K562 (cell line): ENCODE results near the gene TLE6. TPM values are rescaled to one million over a fixed set of nuclear protein-coding genes. Genes with fewer than 3 reads are reported as not detected.

ENCODE experiments used
- ATAC-seq: fragments of 200-7000 bp; cut with Tn5 transposase; 3 replicates; pipeline ENCODE4 v1.9.1; 2020; ENCODE audit warnings: moderate library complexity
- BruUV-seq: library from RNA; stranded (reverse); fragments of 400-500 nt; replicated peaks from 2 replicates; lab custom pipeline; 2021; lab: Mats Ljungman, UMichigan
- CTCF ChIA-PET: fragments of 300-600 bp; formaldehyde crosslinking; extraction: SDS; loops from one replicate; lab custom pipeline; 2021; ENCODE audit warnings: low intra/inter-chr PET ratio; lab: Yijun Ruan, JAX
- POLR2A ChIA-PET: fragments of 300-600, 350-650 bp; sonication (Branson Sonifier 250); formaldehyde crosslinking; extraction: SDS; loops from one replicate; lab custom pipeline; 2021; ENCODE audit warnings: antibody characterized with exemption, inconsistent platforms; lab: Yijun Ruan, JAX
- DNase-seq, 4 experiments: peaks; one replicate each; pipeline versions ENCODE4 v3.0.0 to v3.0.0-alpha.2; 2011 to 2018; ENCODE audit warnings: low spot score in 3 of 4, mixed read lengths in 3 of 4; ENCODE audit errors: extremely low read depth in 1 of 4
- FAIRE-seq: peaks from 2 replicates; lab custom pipeline; 2011; peaks lifted over from hg19 to GRCh38; lab: Jason Lieb, UNC
- H2AFZ ChIP-seq: 2 replicates; pipeline ENCODE4 v1.6.0; 2011; ENCODE audit warnings: low read depth, low read length, control low read depth, inconsistent platforms
- H3K27ac ChIP-seq: fragments of 200-600 bp; 3 replicates; pipeline ENCODE4 v1.8.0; 2011; ENCODE audit warnings: low read depth, mild to moderate bottlenecking, control low read depth, inconsistent platforms, low read length, moderate library complexity, mixed read lengths; ENCODE audit errors: extremely low read depth
- H3K27me3 ChIP-seq, 2 experiments: fragments of 300-600 bp in 1 of 2; 2 replicates in 1 of 2; 3 replicates in 1 of 2; pipeline versions ENCODE4 v1.6.0 to v1.8.0; 2011; ENCODE audit warnings: inconsistent platforms in 2 of 2, low read length in 2 of 2, mild to moderate bottlenecking in 1 of 2, mixed read lengths in 1 of 2, moderate library complexity in 1 of 2; ENCODE audit not compliant: control insufficient read depth in 2 of 2, insufficient read depth in 2 of 2
- H3K36me3 ChIP-seq: fragments of 300-600 bp; 3 replicates; pipeline ENCODE4 v1.8.0; 2011; ENCODE audit warnings: mild to moderate bottlenecking, low read length, inconsistent platforms; ENCODE audit not compliant: control insufficient read depth, insufficient read depth
- H3K4me1 ChIP-seq, 2 experiments: fragments of 200-600 bp in 1 of 2; replicated peaks in 1 of 2; 2 replicates in 1 of 2; 3 replicates in 1 of 2; pipeline versions ENCODE4 v1.5.1 to v1.8.0; 2011; ENCODE audit warnings: inconsistent platforms in 2 of 2, low read length in 2 of 2, mild to moderate bottlenecking in 1 of 2, mixed read lengths in 1 of 2, moderate library complexity in 1 of 2; ENCODE audit not compliant: control insufficient read depth in 2 of 2, insufficient read depth in 2 of 2
- H3K4me2 ChIP-seq: 2 replicates; pipeline ENCODE4 v1.6.1; 2011; ENCODE audit warnings: low read length, control low read depth, inconsistent platforms, mixed read lengths; ENCODE audit not compliant: insufficient read depth
- H3K4me3 ChIP-seq: fragments of 200-600 bp; sonication (generic), shearing (Covaris generic); 2 replicates; pipeline ENCODE4 v1.5.1; 2016; ENCODE audit warnings: control low read depth, inconsistent platforms
- H3K79me2 ChIP-seq: fragments of 200-600 bp; 3 replicates; pipeline ENCODE4 v1.8.0; 2011; ENCODE audit warnings: low read length, inconsistent platforms; ENCODE audit not compliant: control insufficient read depth, insufficient read depth
- H3K9ac ChIP-seq, 2 experiments: 2 replicates each; pipeline versions ENCODE4 v1.6.0 to v1.6.1; 2011; ENCODE audit warnings: low read depth in 2 of 2, low read length in 2 of 2, control low read depth in 1 of 2, inconsistent platforms in 1 of 2, mild to moderate bottlenecking in 1 of 2, mixed read lengths in 1 of 2; ENCODE audit not compliant: insufficient read depth in 1 of 2
- H3K9me1 ChIP-seq: one replicate; pipeline ENCODE4 v1.6.0; 2011; ENCODE audit warnings: inconsistent platforms, mild to moderate bottlenecking, low read length, moderate library complexity; ENCODE audit not compliant: control insufficient read depth, insufficient read depth
- H3K9me3 ChIP-seq: replicated peaks from 2 replicates; pipeline ENCODE4 v1.5.1; 2011; ENCODE audit warnings: low read depth, low read length, inconsistent platforms; ENCODE audit not compliant: control insufficient read depth, insufficient read depth
- H4K20me1 ChIP-seq: replicated peaks from 2 replicates; pipeline ENCODE4 v1.6.1; 2011; ENCODE audit warnings: low read length, inconsistent platforms, mixed read lengths; ENCODE audit not compliant: control insufficient read depth, insufficient read depth
- ATF3 ChIP-seq, 2 experiments: fragments of 450-650 bp in 1 of 2; sonication (generic) in 1 of 2; formaldehyde crosslinking in 1 of 2; IDR thresholded peaks in 1 of 2; conservative IDR thresholded peaks in 1 of 2; 2 replicates each; pipeline versions ENCODE4 v1.6.1 to v1.8.1; 2016 to 2023; ENCODE audit warnings: mild to moderate bottlenecking in 2 of 2, moderate library complexity in 2 of 2, inconsistent platforms in 1 of 2, missing genetic modification reagents in 1 of 2
- BRD9 ChIP-seq: fragments of 450-650 bp; IDR thresholded peaks from 2 replicates; pipeline ENCODE4 v1.6.1; 2018; ENCODE audit warnings: low read depth; ENCODE audit not compliant: partially characterized antibody
- CCAR2 ChIP-seq: fragments of 200-400 bp; formaldehyde crosslinking; IDR thresholded peaks from 2 replicates; pipeline ENCODE4 v1.6.1; 2017; ENCODE audit warnings: mild to moderate bottlenecking, low read depth, low read length
- CTBP1 ChIP-seq: fragments of 450-650 bp; IDR thresholded peaks from 2 replicates; pipeline ENCODE4 v1.6.1; 2016; ENCODE audit warnings: borderline replicate concordance
- MAFG ChIP-seq: fragments of 450-650 bp; conservative IDR thresholded peaks from 2 replicates; pipeline ENCODE4 v1.6.1; 2016; ENCODE audit warnings: missing genetic modification characterization, missing compliant biosample characterization
- MEIS2 ChIP-seq: fragments of 450-650 bp; IDR thresholded peaks from 2 replicates; pipeline ENCODE4 v1.6.1; 2014; ENCODE audit warnings: mild to moderate bottlenecking; ENCODE audit not compliant: partially characterized antibody
- NFIC ChIP-seq: fragments of 450-650 bp; IDR thresholded peaks from 2 replicates; pipeline ENCODE4 v1.6.1; 2017; ENCODE audit warnings: mild to moderate bottlenecking, inconsistent platforms
- PBX2 ChIP-seq, 2 experiments: IDR thresholded peaks in 1 of 2; conservative IDR thresholded peaks in 1 of 2; 2 replicates each; pipeline ENCODE4 v1.6.1; 2016; ENCODE audit warnings: low read depth in 2 of 2, mild to moderate bottlenecking in 1 of 2, missing compliant biosample characterization in 1 of 2, missing genetic modification characterization in 1 of 2, moderate library complexity in 1 of 2
- PKNOX1 ChIP-seq: fragments of 450-650 bp; IDR thresholded peaks from 2 replicates; pipeline ENCODE4 v1.6.1; 2016
- WGBS: fragments of 100-300 bp; shearing (Covaris generic); methylation state at CpG from one replicate; pipeline ENCODE4 v1.1.6; 2016; ENCODE audit warnings: low coverage, mixed read lengths; ENCODE audit not compliant: insufficient coverage; ENCODE audit errors: missing lambda C conversion rate; 5-methylcytosine and 5-hydroxymethylcytosine counted together
- in situ Hi-C: fragments of 300-500 bp; cut with MboI; formaldehyde crosslinking; loops from 4 replicates; pipeline ENCODE4 v1.15.0; 2018; ENCODE audit warnings: inconsistent platforms, mixed read lengths
- intact Hi-C: fragments of 100-400 bp; cut with micrococcal nuclease; formaldehyde crosslinking; loops from 2 replicates; pipeline ENCODE4 v1.14.2; 2022
- polyA plus RNA-seq, 8 experiments: library from polyadenylated mRNA; depleted of rRNA in 4 of 8; stranded (reverse) in 5 of 8; unstranded in 3 of 8; fragments of >200 nt; fragmentation: Nextera tagmentation in 2 of 8; fragmentation: Illumina TruSeq in 1 of 8; extraction: Ambion mirVana in 2 of 8; extraction: Trizol in 1 of 8; gene quantifications; 2 replicates each; pipeline versions ENCODE4 v1.2.1 to v1.2.3, GENCODE V29; 2011 to 2014; ENCODE audit warnings: inconsistent platforms in 1 of 8, missing spikeins in 1 of 8
- total RNA-seq, 7 experiments: library from RNA; depleted of rRNA in 6 of 7; stranded (reverse); fragments of >200 nt in 6 of 7; fragmentation: Illumina TruSeq in 2 of 7; extraction: Trizol in 2 of 7; gene quantifications; 2 replicates each; pipeline versions ENCODE4 v1.2.1 to v1.2.3, GENCODE V29; 2011 to 2021; ENCODE audit warnings: low replicate concordance in 1 of 7

TLE6 gene
- total and polyA plus RNA-seq, 9 of the 15 experiments (the other 6 are each of a cell fraction or from before 2014, with no cell fraction given), result 1.1 to 6.1 (median 2.5) TPM

GRCh38 chr19:2967972-2968371 is 9.4 kb upstream of the TLE6 start:
- BruUV-seq, result no TSS peak
- no peak overlapping the region for H2AFZ ChIP-seq
- TF ChIP-seq ATF3 (IDR thresholded peaks at IDR 0.05) (0 out of 2 replicates have a peak, but pooled peaks have one; percentile 19), ATF3 (CRISPR knock-in tag; conservative IDR thresholded peaks at IDR 0.05) (no peak), MAFG (tag) (no peak)
- H3K4me3 ChIP-seq, result no peak overlapping the region
- H3K27ac ChIP-seq, result no peak overlapping the region
- no peak overlapping the region for H3K9ac ChIP-seq
- in situ Hi-C loops, result no loop called here
- no peak for ATAC-seq
- H3K79me2 ChIP-seq, result no peaks in the 10 kb centered on the region
- no peaks in the 10 kb centered on the region for H3K9me3 ChIP-seq
- ChIA-PET POLR2A (interaction anchor here (0.6 to 1.3 kb wide), 3 partner anchors 10 to 69 kb away, joined by 3 read pairs; partner anchors contain the start of gene TLE6), CTCF (no interaction called here)
- WGBS, result 64% methylated on average over 8 of the region's 8 CpGs
- no peaks in the 10 kb centered on the region for H3K36me3 ChIP-seq
- H3K4me2 ChIP-seq, result no peak overlapping the region
- H3K27me3 ChIP-seq, result no peaks in the 10 kb centered on the region
- DNase-seq, result no peak
- H4K20me1 ChIP-seq, result no peaks in the 10 kb centered on the region
- H3K4me1 ChIP-seq, result peaks cover 5 to 9% of the 10 kb centered on the region in 2 experiments; a peak in 4 of 5 replicates
- H3K9me1 ChIP-seq, result no peaks in the 10 kb centered on the region
- intact Hi-C loops, result no loop called here
- no peak for FAIRE-seq

- 41% methylated on average over 5 of the region's 5 CpGs for WGBS
- Histone ChIP-seq H4K20me1 (no peaks in the 10 kb centered on the region), H3K4me3 (no peak overlapping the region), H3K27ac (no peak overlapping the region), H3K4me2 (peak overlapping the region; percentile 3; the same call in 1 of the 2 replicates), H3K79me2 (no peaks in the 10 kb centered on the region), H3K4me1 (peaks cover 5 to 10% of the 10 kb centered on the region in 2 experiments; a peak in 4 of 5 replicates), H3K36me3 (no peaks in the 10 kb centered on the region), H3K9me3 (no peaks in the 10 kb centered on the region), H3K27me3 (no peaks in the 10 kb centered on the region), H3K9ac (peak overlapping the region in 1 of 2 experiments; percentile 77; a peak in 1 of 4 replicates), H2AFZ (peak overlapping the region; percentile 12; the same call in 1 of the 2 replicates), H3K9me1 (no peaks in the 10 kb centered on the region)
- intact Hi-C loops, result no loop called here
- no TSS peak for BruUV-seq
- in situ Hi-C loops, result no loop called here
- peak in 2 of 4 experiments; percentile 5 to 38 for DNase-seq
- CTCF ChIA-PET, result no interaction called here
- ATAC-seq, result peak; percentile 45; the same call in 2 of the 3 replicates
- POLR2A ChIA-PET, result interaction anchor here (0.6 to 1.3 kb wide), 3 partner anchors 18 to 82 kb away, joined by 3 read pairs; no protein-coding TSS in a partner anchor
- no peak for FAIRE-seq
- TF ChIP-seq BRD9, result no peak
- TF ChIP-seq CCAR2, result no peak
- TF ChIP-seq PBX2 (CRISPR knock-in tag; IDR thresholded peaks at IDR 0.05; ENCODE audit: low read depth), result no peak
- 0 out of 2 replicates have a peak, but pooled peaks have one; percentile 25 for TF ChIP-seq PBX2 (tag; conservative IDR thresholded peaks at IDR 0.05; ENCODE audit: low read depth)
- peak; percentile 92 for TF ChIP-seq NFIC
- peak; percentile 14; the same call in 1 of the 2 replicates for TF ChIP-seq PKNOX1
- peak; percentile 19 for TF ChIP-seq MEIS2
- 0 out of 2 replicates have a peak, but pooled peaks have one; percentile 34 for TF ChIP-seq CTBP1
Measured at GRCh38 chr19:2969104-2969504, 8.3 kb upstream of the TLE6 start.
